GM11168 (cell line): ENCODE measurements around the gene CNST.
"Not testable (repeated sequence)": the region's sequence is repeated elsewhere in the genome, so short reads cannot be mapped to it uniquely, and the experiment has no call there.

Experiments
- in situ Hi-C: fragments of 300-500 bp; cut with MboI; formaldehyde crosslinking; loops from one replicate; pipeline ENCODE4 v1.12.0; 2022; ENCODE audit warnings: low sequenced_read_pairs; ENCODE audit not compliant: unreplicated experiment

Gene CNST

GRCh38 chr1:246698466-246699094, 132.3 kb downstream of the CNST start:
- in situ Hi-C loops, result loop anchor here (10.0 kb wide), 1 partner anchor 204 kb away; no protein-coding TSS in a partner anchor

GRCh38 chr1:246699095-246699735, 133.0 kb downstream of the CNST start:
- in situ Hi-C loops, result loop anchor here (10.0 kb wide), 1 partner anchor 204 kb away; no protein-coding TSS in a partner anchor

- in situ Hi-C loops, result no loop called here
Measured at GRCh38 chr1:246703581-246703980, 137.3 kb downstream of the CNST start.

- in situ Hi-C loops, result no loop called here
Measured at GRCh38 chr1:246705368-246705767, 139.1 kb downstream of the CNST start.

- in situ Hi-C loops, result no loop called here
Measured at GRCh38 chr1:246708166-246708565, 141.9 kb downstream of the CNST start.

GRCh38 chr1:246709196-246709595, 142.9 kb downstream of the CNST start:
- in situ Hi-C loops, result no loop called here

GRCh38 chr1:246709835-246710234, 143.6 kb downstream of the CNST start:
- in situ Hi-C loops, result no loop called here

GRCh38 chr1:246711548-246712003, 145.3 kb downstream of the CNST start:
- in situ Hi-C loops, result no loop called here

GRCh38 chr1:246712428-246712827, 146.2 kb downstream of the CNST start:
- in situ Hi-C loops, result not testable (repeated sequence)
